HK-2 (cell line): ENCODE measurements around the gene LRTM2.
A peak's percentile ranks its signal among the peaks of the same experiment; 100 is the strongest.

Source experiments
- DNase-seq: peaks from one replicate; pipeline ENCODE4 v3.0.0-alpha.2; 2018; ENCODE audit not compliant: unreplicated experiment

Gene LRTM2

GRCh38 chr12:1842183-1842904, 22.0 kb downstream of the LRTM2 start:
- no peak for DNase-seq

DNA sequence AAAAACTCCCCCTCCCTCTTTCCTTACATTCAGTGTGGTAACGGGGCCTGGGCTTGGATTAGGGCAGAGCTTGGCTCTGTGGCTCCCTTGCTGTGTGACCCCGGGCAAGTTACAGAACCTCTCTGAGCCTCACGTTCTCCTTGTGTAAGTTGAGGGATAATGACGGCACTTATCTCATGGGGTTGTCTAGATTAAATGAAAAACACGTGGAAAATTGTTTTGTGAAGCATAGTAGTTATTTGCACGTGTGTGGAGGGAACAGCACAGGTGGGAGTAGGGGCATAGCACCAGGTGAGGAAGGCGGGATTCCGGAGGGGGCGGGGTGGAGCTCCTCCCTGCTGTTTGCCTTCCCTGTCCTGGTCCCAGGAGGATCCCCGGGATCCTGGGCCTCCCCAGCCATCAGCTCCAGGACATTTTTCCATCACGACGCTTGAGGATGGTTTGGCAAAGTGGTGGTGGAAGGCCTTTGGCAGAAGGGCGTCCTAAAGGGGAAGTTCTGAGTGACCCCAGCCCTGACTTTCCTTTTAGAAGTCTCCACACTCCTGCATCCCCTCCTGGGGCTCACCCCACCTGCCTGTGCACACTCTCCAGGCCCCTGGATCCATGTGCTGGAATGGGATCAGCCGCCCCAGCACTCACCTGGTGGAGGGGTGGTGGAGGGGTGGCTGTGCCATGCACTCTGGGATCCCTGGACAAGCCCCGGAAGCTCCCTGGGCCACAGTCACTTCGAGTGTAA, 22.7 kb downstream of the LRTM2 start:
- no peak for DNase-seq

DNA sequence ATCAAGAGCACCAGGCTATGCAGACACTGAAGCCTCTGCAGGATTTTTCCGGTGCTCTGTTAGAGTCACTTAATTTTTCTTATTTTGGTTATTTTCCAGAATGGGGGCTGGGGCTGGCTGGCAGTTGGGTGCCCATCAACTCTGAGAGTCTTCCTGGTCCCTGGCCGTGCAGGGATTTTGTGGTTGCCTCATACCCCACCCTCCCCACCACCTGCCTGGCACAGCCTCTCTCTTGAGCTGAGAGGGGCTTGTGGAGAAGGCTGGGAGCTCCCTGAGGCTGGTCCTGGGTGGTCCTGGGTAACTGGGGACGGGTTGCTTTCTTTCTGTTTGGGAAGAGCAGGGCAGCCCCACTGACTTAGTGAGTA, 23.3 kb downstream of the LRTM2 start:
- DNase-seq, result no peak

GRCh38 chr12:1844223-1844622, 23.9 kb downstream of the LRTM2 start:
- no peak for DNase-seq

- no peak for DNase-seq
Observed at GRCh38 chr12:1844661-1845409, 24.5 kb downstream of the LRTM2 start.

DNA sequence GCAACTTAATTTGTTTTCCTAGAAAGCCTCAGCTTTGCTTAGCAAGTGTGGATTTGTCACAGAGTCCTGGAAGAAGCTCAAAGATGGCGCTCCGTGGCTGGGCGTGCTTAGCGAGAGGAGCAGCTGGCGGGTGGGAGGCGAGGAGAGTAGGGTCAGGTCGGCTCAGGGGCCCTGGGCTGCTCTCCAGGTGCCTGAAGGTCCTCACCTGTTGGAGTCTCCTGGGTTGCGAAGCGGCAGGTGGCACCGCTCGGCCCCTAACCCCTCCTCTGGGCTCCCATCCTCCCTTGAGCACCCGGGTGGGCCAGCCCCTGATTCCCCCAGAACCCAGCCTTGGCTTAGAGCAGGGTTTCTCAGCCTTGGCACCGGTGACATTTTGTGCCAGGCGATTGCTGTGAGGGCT, 25.1 kb downstream of the LRTM2 start:
- no peak for DNase-seq

DNA sequence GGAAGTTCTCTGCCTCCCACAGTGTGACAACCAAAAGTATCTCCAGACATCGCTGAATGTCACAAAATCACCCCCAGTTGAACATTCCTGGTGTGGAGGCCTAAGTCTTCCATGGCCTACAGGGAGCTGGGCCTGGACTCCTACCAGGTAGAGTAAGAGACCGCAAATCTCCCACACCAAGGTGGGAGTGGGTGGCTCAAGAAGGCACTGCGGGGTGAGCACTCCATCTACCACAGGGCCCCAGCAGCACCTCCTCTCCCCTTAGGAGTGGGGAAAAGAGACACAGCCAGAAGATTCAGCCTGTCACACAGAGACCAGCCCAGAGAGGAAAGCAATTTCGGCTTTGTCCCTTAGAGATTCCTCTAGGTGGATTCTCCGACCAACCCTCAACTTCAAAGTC, 25.5 kb downstream of the LRTM2 start:
- no peak for DNase-seq

- no peak for DNase-seq
Observed at GRCh38 chr12:1846421-1847405, 26.3 kb downstream of the LRTM2 start.

GRCh38 chr12:1847411-1847810, 27.0 kb downstream of the LRTM2 start:
- DNase-seq, result no peak

DNA sequence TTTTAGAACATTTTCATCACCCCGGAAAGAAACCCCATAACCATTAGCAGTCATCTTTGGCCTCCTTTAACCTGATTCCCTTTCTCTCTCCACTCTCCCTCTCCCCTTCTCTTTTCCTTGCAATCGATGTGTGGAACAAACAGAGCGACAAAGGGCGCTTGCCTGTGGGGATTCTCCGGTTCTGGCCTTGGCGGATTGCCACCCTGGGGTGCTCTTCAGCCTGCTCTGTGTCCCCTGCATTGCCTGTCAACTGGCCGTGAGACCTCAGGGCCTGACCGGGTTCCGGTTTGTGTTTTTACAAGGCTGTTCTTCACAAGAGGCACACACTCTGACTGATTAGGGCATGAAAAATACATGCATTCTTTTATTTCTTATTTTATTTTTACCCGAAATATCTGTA, 27.8 kb downstream of the LRTM2 start:
- no peak for DNase-seq

- no peak for DNase-seq
Observed at GRCh38 chr12:1848745-1849144, 28.4 kb downstream of the LRTM2 start.

DNA sequence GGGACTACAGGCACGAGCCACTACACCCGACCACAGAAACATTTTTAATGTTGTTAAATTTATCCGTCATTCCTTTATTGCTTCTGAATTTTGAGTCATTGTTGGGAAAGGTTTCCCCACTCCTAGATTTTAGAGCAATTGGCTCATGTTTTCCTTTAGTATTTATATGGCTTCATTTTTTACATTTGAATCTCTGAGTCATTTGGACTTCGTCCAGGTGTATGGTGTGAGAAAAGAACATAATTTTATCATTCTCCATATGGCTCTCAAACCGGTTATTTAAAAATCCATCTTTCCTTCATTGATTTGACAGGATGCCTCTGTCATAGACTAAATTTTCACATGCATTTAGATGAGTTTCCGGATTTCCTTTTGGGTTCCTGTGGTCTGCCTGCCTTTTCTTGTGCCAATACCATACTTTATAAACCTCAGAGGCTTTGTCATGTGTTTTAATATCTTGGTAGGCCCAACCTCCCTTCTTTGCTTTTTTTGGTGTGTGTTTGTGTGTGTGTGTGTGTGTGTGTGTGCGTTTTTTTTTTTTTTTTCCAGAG, 30.9 kb downstream of the LRTM2 start:
- DNase-seq, result no peak

- no peak for DNase-seq
Observed at GRCh38 chr12:1852076-1852475, 31.7 kb downstream of the LRTM2 start.

- no peak for DNase-seq
Observed at GRCh38 chr12:1853716-1854115, 33.4 kb downstream of the LRTM2 start.

GRCh38 chr12:1855241-1855640, 34.9 kb downstream of the LRTM2 start:
- no peak for DNase-seq

DNA sequence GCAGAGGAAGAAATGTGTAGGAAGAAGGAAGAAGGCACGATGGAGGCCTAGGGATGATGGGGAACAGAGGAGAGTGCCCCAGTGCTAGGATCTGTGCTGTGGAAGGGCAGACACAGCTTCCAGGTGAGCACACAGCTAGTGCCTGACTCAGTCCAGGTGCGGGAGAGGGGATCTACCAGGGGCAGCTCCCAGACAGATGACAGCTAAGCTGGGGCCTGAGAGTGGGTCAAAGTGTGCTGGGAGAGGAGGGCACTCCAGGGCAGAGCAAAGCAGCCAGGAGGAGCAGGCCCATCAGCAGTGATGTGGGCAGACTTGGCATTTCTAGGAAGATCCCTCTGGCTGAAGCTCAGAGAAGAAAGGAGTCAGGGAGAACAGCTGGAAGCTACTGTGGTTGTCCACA, 36.7 kb downstream of the LRTM2 start:
- no peak for DNase-seq

DNA sequence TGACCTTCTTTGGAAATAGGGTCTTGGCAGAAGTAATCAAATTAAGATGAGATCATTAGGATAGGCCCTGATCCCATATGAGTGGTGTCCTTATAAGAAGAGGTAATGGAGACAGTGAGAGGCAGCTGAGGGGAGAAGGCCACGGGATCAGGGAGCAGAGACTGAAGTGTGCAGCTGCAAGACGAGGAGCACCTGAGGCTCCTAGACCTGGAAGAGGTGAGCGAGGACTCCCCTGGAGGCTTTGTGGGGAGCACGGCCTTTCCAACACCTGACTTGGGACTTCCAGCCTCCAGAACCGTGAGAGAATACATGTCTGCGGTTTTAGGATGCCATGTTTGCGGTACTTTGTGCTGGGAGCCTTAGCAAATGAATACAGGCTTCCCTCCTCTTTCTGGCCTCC, 37.5 kb downstream of the LRTM2 start:
- DNase-seq, result no peak

DNA sequence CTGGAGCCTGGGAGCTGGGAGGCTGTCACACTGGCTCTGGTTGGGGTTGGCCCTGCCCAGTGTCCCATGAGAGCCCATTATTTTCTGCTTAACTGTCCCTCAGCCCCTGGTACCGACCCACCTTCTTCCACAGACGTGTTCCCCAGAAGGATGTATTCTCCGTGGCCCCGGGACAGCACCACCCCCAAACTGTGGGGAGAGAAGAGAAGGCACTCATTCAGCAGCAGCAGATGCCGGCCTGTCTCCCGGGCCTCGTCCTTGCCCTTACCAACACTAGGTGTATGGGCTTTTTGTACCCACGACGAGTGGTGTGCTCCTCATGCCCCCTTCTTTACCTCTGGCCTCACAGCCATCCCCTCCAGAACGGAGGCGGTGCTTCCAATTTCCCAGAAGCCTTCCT, 38.1 kb downstream of the LRTM2 start:
- no peak for DNase-seq

DNA sequence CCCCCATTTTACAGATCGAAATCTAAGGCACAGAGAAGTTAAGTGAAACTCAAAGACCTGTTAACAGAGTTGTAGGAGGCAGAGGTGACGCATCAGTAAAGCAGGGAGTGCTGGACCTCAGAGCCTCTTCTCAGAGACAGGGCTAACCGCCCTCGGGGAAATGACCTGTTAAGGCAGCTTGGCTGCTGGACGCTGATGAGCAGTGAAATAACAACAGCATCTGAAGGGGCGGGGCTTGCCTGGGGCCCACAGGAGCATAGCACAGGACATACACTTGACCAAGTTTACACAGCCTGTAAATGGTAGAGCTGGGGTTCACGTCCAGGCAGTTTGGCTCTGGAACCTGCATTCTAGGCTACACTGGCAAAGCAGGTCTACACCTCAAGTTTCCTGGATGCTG, 39.3 kb downstream of the LRTM2 start:
- DNase-seq, result peak; percentile 14

GRCh38 chr12:1862973-1863372, 42.6 kb downstream of the LRTM2 start:
- DNase-seq, result no peak

GRCh38 chr12:1863823-1864222, 43.5 kb downstream of the LRTM2 start:
- DNase-seq, result no peak
